DOHH2 (cell line): Measurements from ENCODE around the gene RAB29.

Experiments
- H3F3A ChIP-seq: fragments of 200-600 bp; sonication (generic), shearing (Covaris generic); 2 replicates; pipeline ENCODE4 v1.6.0; 2016; ENCODE audit warnings: antibody characterized with exemption, mild to moderate bottlenecking; ENCODE audit not compliant: control insufficient read depth, insufficient read depth
- H3K27ac ChIP-seq: fragments of 200-600 bp; sonication (generic); 2 replicates; pipeline ENCODE4 v1.5.1; 2014; ENCODE audit warnings: low read depth, mild to moderate bottlenecking, low read length, moderate library complexity
- H3K27me3 ChIP-seq: fragments of 200-600 bp; sonication (generic); 2 replicates; pipeline ENCODE4 v1.6.1; 2014; ENCODE audit warnings: mild to moderate bottlenecking, low read length, mixed read lengths; ENCODE audit not compliant: control insufficient read depth
- H3K36me3 ChIP-seq: fragments of 200-600 bp; sonication (generic); 2 replicates; pipeline ENCODE4 v1.6.1; 2014; ENCODE audit warnings: mild to moderate bottlenecking, low read length, moderate library complexity, mixed read lengths; ENCODE audit not compliant: control insufficient read depth
- H3K4me1 ChIP-seq: fragments of 200-600 bp; sonication (generic); 2 replicates; pipeline ENCODE4 v1.6.1; 2014; ENCODE audit warnings: mild to moderate bottlenecking, low read length, mixed read lengths; ENCODE audit not compliant: control insufficient read depth
- H3K4me2 ChIP-seq: fragments of 200-600 bp; sonication (generic); 2 replicates; pipeline ENCODE4 v1.6.0; 2014; ENCODE audit warnings: mild to moderate bottlenecking, low read length, moderate library complexity
- H3K4me3 ChIP-seq: fragments of 200-600 bp; sonication (generic); 2 replicates; pipeline ENCODE4 v1.5.1; 2014; ENCODE audit warnings: mild to moderate bottlenecking, low read length, mixed read lengths
- H3K79me2 ChIP-seq: fragments of 200-600 bp; sonication (generic); 2 replicates; pipeline ENCODE4 v1.6.1; 2014; ENCODE audit warnings: mild to moderate bottlenecking, low read length, mixed read lengths; ENCODE audit not compliant: control insufficient read depth
- H3K9me2 ChIP-seq: fragments of 200-600 bp; sonication (generic); replicated peaks from 2 replicates; pipeline ENCODE4 v1.6.1; 2014; ENCODE audit warnings: mild to moderate bottlenecking, low read length, mixed read lengths; ENCODE audit not compliant: control insufficient read depth
- H3K9me3 ChIP-seq: fragments of 200-600 bp; sonication (generic); 2 replicates; pipeline ENCODE4 v1.6.1; 2014; ENCODE audit warnings: antibody characterized with exemption, low read length, mixed read lengths; ENCODE audit not compliant: control insufficient read depth, insufficient read depth
- H4K20me1 ChIP-seq: fragments of 200-600 bp; sonication (generic); 2 replicates; pipeline ENCODE4 v1.6.0; 2014; ENCODE audit warnings: low read depth, mild to moderate bottlenecking, antibody characterized with exemption, low read length, moderate library complexity; ENCODE audit not compliant: control insufficient read depth, insufficient read depth
- EZH2phosphoT487 ChIP-seq: fragments of 200-600 bp; sonication (generic); IDR thresholded peaks from 2 replicates; pipeline ENCODE4 v1.6.1; 2017; ENCODE audit warnings: borderline replicate concordance, mild to moderate bottlenecking, antibody characterized with exemption, low read length, moderate library complexity, mixed read lengths
- TF ChIP-seq, protein P1 (sequence below): fragments of 200-600 bp; sonication (generic); IDR thresholded peaks from one replicate; pipeline ENCODE4 v1.5.1; 2014; ENCODE audit warnings: antibody characterized with exemption, mild to moderate bottlenecking, low read depth, low read length; ENCODE audit not compliant: poor library complexity, severe bottlenecking

RAB29 gene

GRCh38 chr1:205812878-205813754 lies 37.8 kb upstream of the RAB29 start, which contains the start of gene SLC41A1:
TSS of gene SLC41A1 (minus strand) at chr1:205813198. CDS start at chr1:205810441, 2,757 bp downstream.
- Histone ChIP-seq H3K9me3 (no peaks in the 10 kb centered on the region), H3K36me3 (peaks cover 29% of the 10 kb centered on the region), H3K4me2 (peak within 1 kb of the TSS; percentile 93), H3K79me2 (peaks cover 80% of the 10 kb centered on the region), H3K9me2 (no peaks in the 10 kb centered on the region), H3K4me1 (peaks cover 76% of the 10 kb centered on the region), H3K27me3 (no peaks in the 10 kb centered on the region), H4K20me1 (peaks cover 10% of the 10 kb centered on the region), H3K27ac (peak within 1 kb of the TSS; percentile 60), H3F3A (peaks cover 4% of the 10 kb centered on the region), H3K4me3 (peak within 1 kb of the TSS; percentile 96)
- TF ChIP-seq, protein P1, sequence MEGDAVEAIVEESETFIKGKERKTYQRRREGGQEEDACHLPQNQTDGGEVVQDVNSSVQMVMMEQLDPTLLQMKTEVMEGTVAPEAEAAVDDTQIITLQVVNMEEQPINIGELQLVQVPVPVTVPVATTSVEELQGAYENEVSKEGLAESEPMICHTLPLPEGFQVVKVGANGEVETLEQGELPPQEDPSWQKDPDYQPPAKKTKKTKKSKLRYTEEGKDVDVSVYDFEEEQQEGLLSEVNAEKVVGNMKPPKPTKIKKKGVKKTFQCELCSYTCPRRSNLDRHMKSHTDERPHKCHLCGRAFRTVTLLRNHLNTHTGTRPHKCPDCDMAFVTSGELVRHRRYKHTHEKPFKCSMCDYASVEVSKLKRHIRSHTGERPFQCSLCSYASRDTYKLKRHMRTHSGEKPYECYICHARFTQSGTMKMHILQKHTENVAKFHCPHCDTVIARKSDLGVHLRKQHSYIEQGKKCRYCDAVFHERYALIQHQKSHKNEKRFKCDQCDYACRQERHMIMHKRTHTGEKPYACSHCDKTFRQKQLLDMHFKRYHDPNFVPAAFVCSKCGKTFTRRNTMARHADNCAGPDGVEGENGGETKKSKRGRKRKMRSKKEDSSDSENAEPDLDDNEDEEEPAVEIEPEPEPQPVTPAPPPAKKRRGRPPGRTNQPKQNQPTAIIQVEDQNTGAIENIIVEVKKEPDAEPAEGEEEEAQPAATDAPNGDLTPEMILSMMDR = no peak
- no peak for TF ChIP-seq EZH2phosphoT487

GRCh38 chr1:205812271-205812877 lies 37.1 kb upstream of the RAB29 start:
- Histone ChIP-seq H3K4me3 (peak overlapping the region; percentile 96), H3K27me3 (no peaks in the 10 kb centered on the region), H3F3A (peaks cover 4% of the 10 kb centered on the region), H3K4me1 (peaks cover 69% of the 10 kb centered on the region), H3K79me2 (peaks cover 80% of the 10 kb centered on the region), H3K36me3 (peaks cover 29% of the 10 kb centered on the region), H3K27ac (peak overlapping the region; percentile 60), H3K9me3 (no peaks in the 10 kb centered on the region), H3K4me2 (peak overlapping the region; percentile 93), H4K20me1 (peaks cover 10% of the 10 kb centered on the region), H3K9me2 (no peaks in the 10 kb centered on the region)
- TF ChIP-seq EZH2phosphoT487 = no peak
- TF ChIP-seq, protein P1 = no peak

DNA sequence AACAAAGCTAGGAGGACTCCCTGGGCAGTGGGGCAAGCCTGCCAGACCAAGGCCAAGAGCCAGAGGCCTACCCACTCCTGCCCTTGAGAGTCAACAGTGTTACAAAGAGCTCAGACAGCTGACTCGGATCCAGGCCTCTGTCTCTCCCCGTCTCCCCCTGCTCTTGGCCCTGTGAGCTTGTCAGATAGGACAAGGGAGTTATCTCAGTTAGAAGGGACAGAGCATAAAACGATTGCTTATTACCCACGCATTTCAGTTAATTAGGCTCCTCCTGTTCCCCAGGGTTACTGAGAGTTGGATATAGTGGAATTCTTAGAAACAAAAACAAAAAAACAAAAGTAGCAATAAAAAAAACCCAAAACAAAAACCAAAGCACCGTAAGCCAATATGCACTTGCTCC lies 36.4 kb upstream of the RAB29 start:
- Histone ChIP-seq H3K79me2 (peaks cover 81% of the 10 kb centered on the region), H3K27me3 (no peaks in the 10 kb centered on the region), H4K20me1 (peaks cover 10% of the 10 kb centered on the region), H3K27ac (no peak overlapping the region), H3K9me2 (no peaks in the 10 kb centered on the region), H3K9me3 (no peaks in the 10 kb centered on the region), H3K4me1 (peaks cover 65% of the 10 kb centered on the region), H3K4me3 (peak overlapping the region; percentile 96), H3K36me3 (peaks cover 34% of the 10 kb centered on the region), H3F3A (peaks cover 4% of the 10 kb centered on the region), H3K4me2 (peak overlapping the region; percentile 93)
- TF ChIP-seq, protein P1 = no peak
- TF ChIP-seq EZH2phosphoT487 = no peak
